ENCODE measurements around the gene FFAR1.

Gene FFAR1

GRCh38 chr19:35392742-35393715, 45.3 kb downstream of the FFAR1 start:
- no peak for DNase-seq (ENCODE audit: low read depth)

GRCh38 chr19:35395382-35396199, 47.9 kb downstream of the FFAR1 start:
- no peak for DNase-seq (ENCODE audit: low read depth)

GRCh38 chr19:35396240-35396885, 48.7 kb downstream of the FFAR1 start:
- DNase-seq (ENCODE audit: low read depth), result no peak

GRCh38 chr19:35397064-35397463, 49.4 kb downstream of the FFAR1 start:
- DNase-seq (ENCODE audit: low read depth), result no peak
